Head of caudate nucleus (tissue), 42 donors: ENCODE results near the gene KCNK5.
A peak's percentile ranks its signal among the peaks of the same experiment; 100 is the strongest.

Experiments used
- DNase-seq, 42 donors: peaks; one replicate each; pipeline versions ENCODE4 v3.0.0 to v3.0.0-alpha.2; 2020 to 2021; ENCODE audit warnings: mixed read lengths in 7 of 42
- intact Hi-C: fragments of 100-400 bp; cut with DNase I; formaldehyde crosslinking; loops from one replicate; pipeline ENCODE4 v1.15.0; 2022

Gene KCNK5

DNA sequence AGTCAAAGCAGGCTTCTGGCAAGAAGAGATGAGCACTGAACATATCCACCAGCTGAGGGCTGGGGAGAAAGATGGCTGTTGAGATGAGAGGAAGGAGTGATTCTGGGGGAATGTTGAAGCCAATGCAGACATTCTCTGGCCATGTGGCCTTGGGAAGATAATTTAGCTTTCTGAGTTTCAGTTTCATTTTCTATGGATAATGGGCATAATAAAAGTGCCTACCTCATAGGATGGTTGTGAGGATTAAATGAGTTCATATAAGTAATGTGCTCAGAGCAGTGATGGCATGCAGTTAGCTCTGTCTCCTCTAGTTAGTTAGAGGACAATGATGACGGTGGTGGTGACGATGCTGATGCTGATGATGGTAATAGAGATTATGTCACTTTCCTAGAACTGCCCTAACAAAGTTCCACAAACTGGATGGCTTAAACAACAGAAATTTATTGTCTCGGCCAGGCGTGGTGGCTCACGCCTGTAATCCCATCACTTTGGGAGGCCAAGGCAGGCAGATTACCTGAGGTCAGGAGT is 18.5 kb upstream of the KCNK5 start:
- intact Hi-C loops: no loop called here
- DNase-seq: no peak

DNA sequence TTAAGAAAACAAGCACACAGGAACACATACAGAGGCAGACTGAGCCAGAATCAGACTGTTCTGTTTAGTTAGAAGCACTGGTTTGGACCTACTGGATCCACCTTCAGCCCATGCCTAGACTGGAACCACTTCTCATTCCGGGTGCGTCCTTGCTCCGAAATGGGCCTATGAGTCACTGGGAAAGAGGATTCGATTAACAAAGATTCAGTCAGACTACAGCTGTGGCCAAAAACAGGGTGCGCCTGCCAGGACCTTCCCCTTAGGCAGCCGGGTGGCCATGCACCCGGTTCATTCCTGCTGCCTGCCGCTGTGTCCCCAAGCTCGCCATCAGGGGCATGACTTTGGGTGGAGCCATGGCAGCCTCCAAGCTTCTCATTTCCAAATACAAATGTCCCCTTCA is 14.5 kb upstream of the KCNK5 start:
- DNase-seq: peak in 8 of 42 donors; percentile 4 to 65 (median 31)
- intact Hi-C loops: no loop called here

DNA sequence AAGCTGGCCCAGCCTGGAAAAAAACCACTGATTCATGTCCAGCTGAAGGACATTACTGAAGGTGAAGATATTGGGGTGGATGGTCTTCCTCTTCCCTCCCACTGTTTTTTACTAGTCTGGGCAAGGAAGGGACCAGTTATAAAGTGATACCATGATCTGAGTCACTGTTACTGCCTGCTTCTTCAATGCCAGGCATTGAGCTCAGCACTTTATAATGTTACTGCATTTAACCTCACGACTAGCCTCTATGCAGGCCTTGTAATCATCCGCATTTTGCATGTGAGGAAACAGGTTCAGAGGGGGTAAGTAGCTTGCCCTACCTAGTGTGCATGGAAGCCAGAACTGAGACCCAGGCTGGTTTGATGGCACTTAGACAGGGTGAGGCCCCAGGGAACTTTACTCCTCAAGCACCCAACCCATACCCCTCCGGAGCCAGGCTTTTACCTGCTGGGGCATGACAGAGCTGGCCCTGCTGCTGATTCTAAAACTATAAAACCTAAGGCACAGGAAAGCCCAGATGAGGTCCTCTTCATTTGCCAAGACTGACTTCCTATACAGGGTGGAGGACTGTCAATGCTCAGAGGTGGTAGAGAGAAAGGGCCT is 11.0 kb upstream of the KCNK5 start:
- intact Hi-C loops: no loop called here
- no peak for DNase-seq

DNA sequence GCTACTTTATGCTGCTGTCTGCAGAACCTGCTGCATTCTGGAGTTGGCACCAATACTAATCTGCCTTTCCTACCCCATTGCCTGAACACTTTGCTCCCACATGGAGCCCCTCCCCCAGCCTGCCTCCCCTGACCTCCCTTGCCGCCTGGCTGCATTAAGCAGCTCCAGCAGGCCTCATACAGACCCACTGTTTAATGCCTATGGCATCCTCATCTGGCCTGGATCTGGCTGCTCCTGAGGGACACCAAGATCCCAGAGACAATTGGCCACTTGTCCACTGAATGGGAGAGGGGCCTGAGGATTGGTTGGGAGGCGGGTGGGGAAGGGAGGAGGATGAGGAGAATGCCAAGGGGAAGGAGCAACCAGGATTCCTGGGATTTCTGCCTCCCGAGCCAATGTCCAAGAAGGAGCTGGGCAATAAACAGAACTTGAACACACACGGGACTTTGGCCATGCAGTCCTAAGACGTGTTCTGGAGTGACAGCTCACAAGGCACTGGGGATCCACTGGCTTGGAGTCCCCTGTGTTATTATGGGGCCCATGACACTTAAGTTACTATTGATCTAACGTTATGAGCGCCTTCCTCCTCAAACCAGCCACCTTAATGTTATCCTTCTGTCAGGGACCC is 10.4 kb upstream of the KCNK5 start:
- DNase-seq: peak in 10 of 42 donors; percentile 3 to 56 (median 28)
- intact Hi-C loops: no loop called here

DNA sequence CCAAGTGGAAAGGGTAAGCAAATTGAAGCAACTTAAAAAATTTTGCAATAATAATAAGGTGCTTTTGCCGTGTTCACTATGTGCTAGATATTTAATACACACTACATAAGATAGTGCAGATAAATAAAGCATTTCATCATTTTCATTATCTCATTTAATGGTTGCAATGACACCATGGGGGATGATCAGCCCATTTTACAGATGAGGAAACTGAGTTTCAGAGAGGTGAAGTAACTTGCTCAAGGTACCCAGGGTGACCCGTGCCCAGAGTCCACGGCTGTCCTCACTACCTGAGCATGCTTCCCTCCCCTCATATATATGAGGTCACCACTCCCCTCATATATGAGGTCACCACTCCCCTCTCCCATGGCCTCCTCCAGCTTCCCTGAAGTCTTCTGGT is 7.5 kb upstream of the KCNK5 start:
- no peak for DNase-seq
- intact Hi-C loops: no loop called here

DNA sequence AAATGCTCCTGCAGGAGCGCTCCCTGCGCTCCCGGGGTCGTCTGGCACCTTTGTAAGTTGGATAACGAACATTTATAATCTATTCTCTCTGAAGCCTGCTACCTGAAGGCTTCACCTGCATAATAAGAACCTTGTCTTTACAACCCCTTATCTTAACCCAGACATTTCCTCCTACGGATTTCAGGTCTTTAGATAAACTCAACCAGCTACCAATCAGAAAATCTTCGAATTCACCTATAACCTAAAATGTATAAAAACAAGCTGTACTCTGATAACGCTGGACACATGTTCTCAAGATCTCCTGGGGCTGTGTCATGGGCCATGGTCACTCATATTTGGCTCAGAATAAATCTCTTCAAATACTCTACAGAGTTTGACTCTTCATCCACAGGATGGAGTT is 4.1 kb upstream of the KCNK5 start:
- no peak for DNase-seq
- intact Hi-C loops: no loop called here

DNA sequence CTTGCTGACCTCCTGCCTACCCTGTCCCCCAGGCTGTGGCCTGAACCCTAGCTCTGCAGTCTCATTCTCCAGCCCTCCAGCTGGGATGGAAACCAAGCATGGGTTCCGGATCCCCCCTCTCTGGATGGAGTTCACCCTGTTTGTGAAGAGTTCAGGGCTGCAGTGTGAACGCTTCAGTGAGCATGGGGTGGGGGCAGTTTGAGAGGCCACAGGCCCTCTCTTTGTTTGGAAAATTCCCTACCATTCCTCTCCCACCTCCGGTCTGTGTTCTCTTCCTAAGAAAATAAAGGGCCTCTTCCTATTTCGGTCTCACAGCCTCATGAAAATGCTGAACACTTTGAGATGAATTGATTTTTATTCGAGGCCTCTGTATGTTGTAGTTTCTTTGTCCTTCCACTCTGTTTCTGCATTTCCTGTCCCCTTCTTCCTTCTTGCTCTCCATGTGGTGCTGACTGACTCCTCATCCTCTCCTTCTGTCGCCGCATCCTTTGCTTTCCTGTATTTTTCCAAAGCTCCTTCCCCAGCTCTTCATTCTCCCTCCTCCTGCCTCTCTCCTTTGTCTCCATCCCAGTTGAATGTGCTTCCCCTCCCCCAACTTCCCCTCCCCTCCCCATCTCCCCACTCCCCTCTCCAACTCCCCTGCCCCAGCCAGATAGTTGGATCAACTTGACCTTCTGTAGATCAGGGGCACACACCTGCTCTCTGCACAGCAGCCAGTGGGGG is 2.4 kb upstream of the KCNK5 start:
- intact Hi-C loops: no loop called here
- no peak for DNase-seq

DNA sequence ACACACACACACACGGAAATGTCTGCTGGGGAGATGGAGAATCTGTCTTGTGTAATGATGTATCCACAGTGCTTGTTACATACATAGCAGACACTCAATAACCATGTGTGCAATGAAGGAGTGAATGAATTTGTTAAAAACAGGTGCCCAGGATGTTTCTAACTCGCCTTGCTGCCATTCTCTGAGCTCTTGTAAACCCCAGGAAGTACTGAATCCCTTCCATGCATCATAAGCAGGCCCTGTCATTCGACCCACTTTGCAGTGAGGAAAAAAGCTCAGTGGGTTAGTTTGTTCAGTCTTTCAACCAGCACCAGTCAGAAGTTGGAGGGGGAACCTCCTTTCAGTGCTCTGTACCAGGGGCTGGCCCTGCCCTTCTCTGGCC is 1.4 kb upstream of the KCNK5 start:
- intact Hi-C loops: no loop called here
- no peak for DNase-seq

DNA sequence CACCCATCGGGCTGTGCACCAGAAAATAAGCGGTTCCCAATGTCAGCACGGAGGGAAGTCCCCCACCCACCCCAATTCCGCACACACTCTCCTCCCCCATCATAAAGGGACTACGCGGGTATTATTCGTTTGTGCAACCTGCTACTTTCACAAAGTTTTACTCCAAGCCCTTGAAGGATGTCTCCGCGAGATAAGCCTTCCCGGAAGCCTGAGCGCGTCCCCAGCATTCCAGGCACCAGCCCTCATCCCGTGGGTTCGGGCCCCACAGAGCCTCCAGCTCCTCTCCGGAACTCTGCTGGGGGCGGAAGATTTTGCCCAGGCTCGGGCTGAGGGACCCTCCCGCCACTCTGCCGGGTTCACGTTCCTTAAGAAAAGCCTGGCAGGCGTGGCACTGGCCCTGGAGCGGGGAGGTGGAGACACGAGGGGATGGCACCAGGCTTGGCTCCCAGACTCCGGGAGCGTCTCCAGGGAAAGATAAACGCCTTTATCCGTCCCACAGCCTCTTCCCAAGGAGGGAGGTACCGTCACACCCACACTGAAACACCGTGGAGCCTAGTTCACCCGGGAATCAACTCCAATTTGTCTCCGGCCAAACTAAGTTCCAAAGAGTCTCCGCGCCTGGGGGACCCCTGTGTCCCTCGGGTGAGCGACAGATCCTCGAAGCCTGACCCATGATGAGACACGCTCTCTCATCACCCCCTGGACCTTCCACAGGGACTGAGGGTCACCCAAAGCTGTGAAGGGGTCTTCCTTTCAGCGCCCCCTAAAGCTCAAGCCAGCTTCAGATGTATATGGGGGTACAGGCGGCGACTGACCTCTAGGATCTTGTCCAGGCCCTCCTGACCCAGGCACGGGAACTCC is 934 bp downstream of the KCNK5 start:
- intact Hi-C loops: no loop called here
- no peak for DNase-seq

DNA sequence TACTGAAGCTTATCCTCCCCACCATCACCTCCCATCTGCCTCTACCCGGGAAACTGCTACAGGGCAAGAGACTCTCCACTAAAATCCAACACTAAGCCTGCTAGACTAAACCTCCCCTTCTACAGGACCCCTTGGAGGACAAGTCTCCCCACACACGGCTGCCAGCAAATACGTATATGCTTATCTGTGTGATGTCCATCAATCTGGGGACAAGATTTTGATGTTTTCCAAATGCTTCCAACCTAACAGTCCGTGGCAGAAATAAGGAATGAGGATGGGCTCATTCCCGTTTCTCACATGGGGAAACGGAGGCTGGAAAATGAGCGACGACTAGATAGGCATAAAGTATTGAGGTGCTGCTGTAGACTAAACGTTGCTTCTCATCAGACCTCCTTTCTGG is 1.8 kb downstream of the KCNK5 start:
- intact Hi-C loops: no loop called here

DNA sequence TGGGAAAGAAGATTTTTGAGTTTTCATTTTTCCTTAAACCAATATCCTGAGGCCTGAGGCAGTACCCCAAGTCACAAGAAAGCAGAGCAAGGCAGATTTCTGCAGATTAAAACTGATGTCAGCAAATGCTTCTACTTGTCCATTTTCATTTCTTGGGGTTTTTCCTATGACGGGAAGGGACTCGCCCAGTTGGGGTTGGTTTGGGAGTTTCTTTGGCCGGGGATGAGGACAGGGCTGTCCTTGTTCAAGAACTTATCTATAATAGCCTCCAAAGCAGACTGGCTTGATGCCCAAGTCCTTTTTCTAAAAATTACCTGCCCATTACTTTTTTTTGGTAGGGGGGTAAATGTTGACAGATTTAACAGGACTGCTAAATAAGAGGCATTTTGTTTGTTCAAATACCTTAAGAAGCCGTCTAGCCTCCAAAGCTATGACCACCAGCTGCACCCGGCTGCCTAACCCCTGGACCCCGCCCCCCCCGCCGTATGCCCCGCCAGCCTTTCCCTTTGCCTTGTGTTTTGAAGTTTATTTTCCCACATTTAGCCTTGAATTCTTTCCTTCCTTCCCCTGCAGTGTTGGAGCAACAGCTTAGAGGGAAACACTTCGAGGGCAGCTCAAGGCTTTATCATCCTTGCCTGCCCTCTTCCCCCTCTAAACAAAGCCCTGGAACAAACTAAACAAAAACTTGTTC is 2.5 kb downstream of the KCNK5 start:
- intact Hi-C loops: no loop called here
- DNase-seq: no peak

More for the DNA sequence above, 1.8 kb downstream of the KCNK5 start:
- no peak for DNase-seq

DNA sequence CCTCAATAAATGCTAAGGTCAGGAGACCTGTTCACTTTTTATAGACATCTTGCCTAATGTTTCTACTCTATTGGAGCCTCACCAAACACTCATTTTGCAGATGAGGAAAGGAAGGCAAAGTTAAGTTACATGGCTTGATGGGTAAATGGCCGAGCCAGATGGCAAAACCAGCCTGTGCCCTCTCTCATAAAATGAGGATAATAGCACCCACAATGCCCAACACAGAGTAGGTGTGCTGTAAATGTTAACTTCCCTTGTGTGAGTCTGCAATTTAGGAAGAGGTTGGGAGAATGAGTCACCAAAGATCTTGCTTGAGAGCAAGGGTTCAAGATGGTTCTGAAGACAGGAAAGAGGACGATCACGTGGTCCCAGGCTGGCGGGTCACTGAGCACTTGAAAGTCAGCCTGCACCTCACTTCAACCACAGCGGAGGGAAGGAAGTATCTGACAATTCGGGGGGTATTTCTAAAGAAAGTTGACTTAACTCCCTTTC is 3.3 kb downstream of the KCNK5 start:
- DNase-seq: peak in 2 of 42 donors; percentile 12 to 24

DNA sequence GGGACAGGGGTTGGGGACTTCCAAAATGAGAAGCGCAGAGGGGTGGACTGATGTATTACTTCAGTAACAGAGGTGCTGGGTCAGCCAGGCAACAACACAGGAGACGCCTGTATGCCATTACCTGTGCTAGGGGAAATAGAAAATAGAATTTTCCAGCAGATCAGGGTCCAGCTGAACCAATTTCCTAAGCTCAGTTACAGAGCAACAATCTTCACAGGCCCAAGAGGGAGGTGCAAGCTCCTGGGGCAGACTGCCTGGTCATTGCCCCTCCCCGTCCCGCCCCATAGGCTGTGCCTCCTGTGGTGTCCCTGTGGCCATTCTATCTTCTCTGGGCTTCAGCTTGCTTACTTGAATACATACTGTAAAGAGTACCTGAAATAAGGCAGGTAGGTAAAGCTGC is 3.7 kb downstream of the KCNK5 start:
- intact Hi-C loops: no loop called here
- DNase-seq: no peak

More for the DNA sequence above, 3.3 kb downstream of the KCNK5 start:
- intact Hi-C loops: no loop called here

DNA sequence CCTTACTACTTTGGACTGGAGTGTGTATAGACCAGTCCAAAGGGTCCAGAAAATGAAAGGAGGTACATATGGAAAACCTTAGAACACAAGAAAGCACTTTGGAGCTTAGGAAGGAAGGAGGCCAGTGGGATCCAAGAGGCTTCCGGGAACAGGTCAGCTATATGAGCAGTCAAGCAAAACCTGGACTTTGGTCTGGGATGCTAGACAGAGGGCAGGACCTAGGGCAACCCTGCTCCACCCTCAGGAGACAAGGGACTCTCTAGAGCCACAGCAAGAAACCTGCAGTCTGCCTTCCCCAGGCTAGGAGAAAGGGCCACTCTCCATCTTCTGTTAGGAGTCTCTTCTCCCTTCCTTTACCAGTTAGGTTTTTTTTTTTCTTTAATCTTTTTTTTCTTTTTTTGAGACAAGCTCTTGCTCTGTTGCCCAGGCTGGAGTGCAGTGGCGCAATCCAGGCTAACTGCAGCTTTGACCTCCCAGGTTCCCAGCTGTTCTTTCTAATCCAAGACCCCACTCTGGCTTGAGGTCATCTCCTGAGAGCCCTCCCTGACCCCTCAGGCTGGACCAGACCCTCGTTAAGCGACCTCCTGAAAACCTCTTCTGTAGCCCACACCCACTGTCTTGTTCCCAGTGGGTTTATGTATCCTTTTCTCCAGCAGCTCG is 4.6 kb downstream of the KCNK5 start:
- DNase-seq: no peak
- intact Hi-C loops: no loop called here

DNA sequence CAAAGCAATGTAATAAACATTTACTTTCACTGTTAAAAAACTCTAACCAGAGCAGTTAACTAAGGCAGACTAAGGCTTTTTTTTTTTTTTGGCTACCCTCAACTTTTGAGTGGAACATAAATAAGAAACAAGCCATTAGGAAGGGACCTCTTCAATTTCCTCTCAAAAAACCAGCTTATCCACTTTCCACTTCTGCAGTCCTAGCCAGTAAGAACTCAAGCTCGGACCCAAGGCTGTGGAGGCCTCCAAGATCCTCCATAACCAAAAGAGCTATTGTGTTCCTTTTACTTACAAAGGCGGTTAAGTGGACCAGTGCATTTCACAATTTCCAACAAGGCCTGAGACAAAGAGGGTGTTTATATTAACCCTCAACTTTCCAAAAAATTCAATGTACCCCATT is 5.3 kb downstream of the KCNK5 start:
- intact Hi-C loops: no loop called here
- DNase-seq: no peak

DNA sequence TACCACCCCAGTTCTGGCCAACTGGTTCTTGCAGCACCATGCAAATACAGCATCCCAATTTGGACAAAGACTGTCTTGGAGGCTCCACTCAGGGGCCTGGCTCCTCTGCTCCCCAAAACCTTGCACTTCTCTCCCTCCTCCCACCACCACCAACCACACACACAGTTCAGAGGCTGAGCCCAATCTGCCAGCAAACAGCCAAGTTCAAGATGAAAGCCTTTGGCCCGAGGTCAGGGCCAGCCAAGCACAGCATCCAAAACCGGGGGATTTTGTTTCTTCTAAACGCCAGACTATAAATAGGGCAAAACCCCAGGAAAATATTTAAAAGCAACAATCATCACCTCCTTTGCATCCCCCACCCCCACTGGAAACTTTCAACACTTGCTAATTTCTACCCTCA is 5.7 kb downstream of the KCNK5 start:
- intact Hi-C loops: no loop called here
- DNase-seq: no peak

DNA sequence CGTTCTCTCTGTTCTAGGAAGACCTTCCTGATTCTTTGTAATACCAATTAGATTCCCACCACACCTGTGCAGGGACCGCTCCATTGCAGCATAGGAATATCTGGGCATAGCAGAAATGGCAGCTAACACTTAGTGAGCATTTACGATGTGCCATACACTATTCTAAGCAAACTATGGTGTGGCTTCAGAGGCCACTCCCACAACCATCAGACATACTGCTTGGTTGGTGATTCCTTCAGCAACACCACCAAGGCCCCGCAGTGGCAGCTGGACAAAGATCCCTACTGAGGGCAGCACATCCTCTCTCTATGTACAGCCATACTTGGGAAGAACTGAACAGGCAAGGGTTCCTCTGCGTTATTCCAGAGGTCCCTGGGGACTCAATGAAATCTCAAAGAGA is 6.2 kb downstream of the KCNK5 start:
- intact Hi-C loops: no loop called here
- no peak for DNase-seq
